ENCODE data around the gene MED15.

The MED15 gene

GRCh38 chr22:20628081-20628939, 120.9 kb downstream of the MED15 start:
- no peak for DNase-seq

- no peak for DNase-seq
Observed at GRCh38 chr22:20629401-20629800, 122.0 kb downstream of the MED15 start.

GRCh38 chr22:20630873-20631617, 123.6 kb downstream of the MED15 start:
- no peak for DNase-seq

- DNase-seq: no peak
Observed at GRCh38 chr22:20632082-20632481, 124.7 kb downstream of the MED15 start.

GRCh38 chr22:20632518-20632917, 125.1 kb downstream of the MED15 start:
- no peak for DNase-seq

GRCh38 chr22:20634560-20635226, 127.3 kb downstream of the MED15 start:
- DNase-seq: no peak

GRCh38 chr22:20635227-20635591, 127.8 kb downstream of the MED15 start:
- no peak for DNase-seq

- no peak for DNase-seq
Observed at GRCh38 chr22:20636075-20636812, 128.8 kb downstream of the MED15 start.

- no peak for DNase-seq
Observed at GRCh38 chr22:20636945-20637344, 129.5 kb downstream of the MED15 start.
